ENCODE results near the gene RPL35.

The RPL35 gene

GRCh38 chr9:124868511-124869465 lies 7.0 kb upstream of the RPL35 start:
- TF ChIP-seq ZNF274 (IDR thresholded peaks at IDR 0.05; ENCODE audit: low read depth, low read length): no peak
- peak overlapping the region; percentile 95 for H3K4me3 ChIP-seq (ENCODE audit: low read length)

DNA sequence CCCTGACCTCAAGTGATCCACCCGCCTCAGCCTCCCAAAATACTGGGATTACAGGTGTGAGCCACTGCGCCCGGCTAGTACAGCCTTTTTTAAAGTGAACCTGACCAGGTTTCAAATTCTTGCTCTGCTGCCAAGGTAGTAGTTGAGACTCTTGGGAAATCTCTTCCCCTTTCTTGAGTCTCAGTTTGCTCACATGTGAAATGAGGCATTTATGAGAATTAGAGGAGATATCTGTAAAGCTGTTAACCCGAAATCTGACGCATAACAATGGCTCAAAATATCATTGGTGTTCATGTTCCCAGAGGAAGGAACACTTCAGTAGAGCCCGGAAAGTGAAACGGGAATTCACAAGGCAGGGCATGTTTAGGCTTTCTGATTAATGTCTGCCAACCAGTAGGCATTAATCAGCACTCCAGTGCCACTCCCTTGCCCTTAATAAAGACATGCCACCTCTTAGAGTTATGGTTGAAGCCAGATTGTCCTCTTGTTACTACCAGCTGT lies 1.7 kb upstream of the RPL35 start:
- TF ChIP-seq ZNF274 (IDR thresholded peaks at IDR 0.05; ENCODE audit: low read depth, low read length): no peak
- H3K4me3 ChIP-seq (ENCODE audit: low read length): no peak overlapping the region; the same call in 1 of the 2 replicates

- no peak for TF ChIP-seq ZNF274 (IDR thresholded peaks at IDR 0.05; ENCODE audit: low read depth, low read length)
Measured at GRCh38 chr9:124860582-124861341, 995 bp downstream of the RPL35 start.

DNA sequence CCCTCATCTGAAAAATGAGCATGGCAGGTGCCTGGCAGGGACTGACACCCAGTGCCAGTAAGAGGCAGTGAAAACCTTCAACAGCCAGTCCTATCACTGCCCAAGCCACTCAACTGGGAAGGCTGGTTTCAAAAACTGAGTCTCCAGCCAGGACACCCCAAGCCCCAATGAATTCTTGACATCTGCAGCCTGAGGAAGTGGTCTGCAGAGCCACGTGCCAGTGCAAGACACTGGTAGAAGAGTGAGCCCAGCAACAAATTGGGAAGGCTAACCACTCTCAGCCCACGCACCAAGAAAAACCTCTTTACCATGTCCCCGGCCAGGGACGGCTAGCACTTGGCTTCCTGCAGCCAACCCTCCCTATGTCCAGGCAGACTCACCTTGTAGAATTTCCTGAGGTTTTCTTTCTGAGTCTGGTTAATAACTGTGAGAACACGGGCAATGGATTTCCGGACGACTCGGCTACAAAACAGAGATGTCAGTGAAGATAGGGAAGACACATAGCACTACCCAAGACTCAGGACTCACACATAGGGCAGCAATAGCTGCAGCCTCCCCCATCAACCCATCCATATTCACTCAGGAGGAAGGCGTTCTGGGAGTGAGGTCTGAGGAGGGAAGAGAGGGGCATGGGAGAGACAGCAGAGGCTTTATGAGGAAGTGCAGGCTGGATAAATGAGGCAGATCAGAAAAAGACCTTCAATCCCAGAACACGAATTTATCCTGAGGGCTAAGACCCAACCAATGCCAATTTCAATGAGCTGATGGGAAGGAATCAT lies 1.8 kb downstream of the RPL35 start:
- no peak for TF ChIP-seq ZNF274 (IDR thresholded peaks at IDR 0.05; ENCODE audit: low read depth, low read length)
- H3K4me3 ChIP-seq (ENCODE audit: low read length): peak overlapping the region; percentile 90

More at GRCh38 chr9:124860582-124861341, 995 bp downstream of the RPL35 start:
- peak overlapping the region; percentile 90 for H3K4me3 ChIP-seq (ENCODE audit: low read length)

DNA sequence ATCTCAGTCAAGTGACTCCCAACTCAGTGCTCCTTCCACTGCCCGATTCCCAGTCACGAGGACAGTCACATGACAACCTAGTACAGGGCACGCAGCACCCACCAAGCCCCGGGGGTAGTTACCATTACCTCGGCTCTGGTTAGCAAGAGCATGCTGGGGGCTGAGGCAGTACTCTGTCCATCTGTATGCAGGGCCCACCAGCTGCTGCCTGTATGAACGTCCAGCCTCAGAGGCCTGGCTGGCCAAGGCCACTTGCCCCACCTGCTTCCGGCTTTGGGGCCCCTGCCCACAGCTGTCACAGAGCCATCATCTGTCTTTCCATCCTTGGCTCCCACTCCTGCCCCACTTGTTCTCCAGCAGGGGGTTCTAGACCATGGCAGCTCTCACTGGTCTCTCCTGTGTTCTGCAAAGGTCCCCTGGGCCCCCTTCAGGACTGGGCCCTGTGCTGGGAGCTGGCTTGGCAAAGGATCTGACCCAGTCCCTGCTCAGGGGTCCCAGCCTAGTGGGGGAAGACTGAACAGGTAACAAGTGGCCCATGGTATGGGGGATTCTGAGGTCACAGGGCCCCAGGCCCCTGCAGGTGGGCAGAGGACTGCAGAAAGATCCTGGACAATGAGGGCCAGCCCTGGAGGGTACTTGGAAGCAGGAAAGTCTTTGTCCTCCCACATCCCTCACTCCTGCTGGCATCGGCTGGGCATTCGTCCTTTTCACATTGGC lies 3.3 kb downstream of the RPL35 start:
- H3K4me3 ChIP-seq (ENCODE audit: low read length): no peak overlapping the region
- no peak for TF ChIP-seq ZNF274 (IDR thresholded peaks at IDR 0.05; ENCODE audit: low read depth, low read length)

DNA sequence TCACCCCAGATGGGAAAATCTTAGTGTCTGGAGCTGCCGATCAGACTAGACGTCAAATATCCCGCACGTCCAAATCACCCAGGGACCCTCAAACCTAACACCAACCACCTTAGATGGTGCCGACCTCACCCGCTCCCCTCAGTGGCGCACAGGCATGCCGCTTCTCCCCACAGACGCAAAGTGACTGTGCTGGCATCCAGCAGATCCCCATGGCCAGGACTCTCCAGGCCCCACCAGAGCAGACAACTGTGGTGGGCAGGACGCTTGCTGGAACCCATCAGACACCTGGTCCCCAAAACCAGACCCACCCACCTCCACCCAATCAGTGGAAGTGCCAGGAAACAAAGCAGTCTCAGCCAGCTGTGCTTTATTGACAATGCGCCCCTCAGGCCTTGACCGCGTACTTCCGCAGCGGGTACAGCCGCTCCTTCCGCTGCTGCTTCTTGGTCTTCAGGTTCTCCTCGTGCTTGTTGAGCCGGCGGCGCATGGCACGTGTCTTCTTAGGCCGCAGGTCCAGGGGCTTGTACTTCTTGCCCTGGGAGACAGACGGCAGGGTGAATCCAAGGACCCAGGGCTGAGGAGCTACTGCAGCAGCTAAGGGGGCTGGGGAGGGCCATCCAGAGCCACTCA lies 4.1 kb downstream of the RPL35 start:
- H3K4me3 ChIP-seq (ENCODE audit: low read length): no peak overlapping the region
- TF ChIP-seq ZNF274 (IDR thresholded peaks at IDR 0.05; ENCODE audit: low read depth, low read length): no peak

GRCh38 chr9:124855944-124856765 lies 5.6 kb downstream of the RPL35 start:
- TF ChIP-seq ZNF274 (IDR thresholded peaks at IDR 0.05; ENCODE audit: low read depth, low read length): no peak
- H3K4me3 ChIP-seq (ENCODE audit: low read length): no peak overlapping the region

- TF ChIP-seq ZNF274 (IDR thresholded peaks at IDR 0.05; ENCODE audit: low read depth, low read length): no peak
- H3K4me3 ChIP-seq (ENCODE audit: low read length): no peak overlapping the region
Measured at GRCh38 chr9:124855566-124855943, 6.2 kb downstream of the RPL35 start.

DNA sequence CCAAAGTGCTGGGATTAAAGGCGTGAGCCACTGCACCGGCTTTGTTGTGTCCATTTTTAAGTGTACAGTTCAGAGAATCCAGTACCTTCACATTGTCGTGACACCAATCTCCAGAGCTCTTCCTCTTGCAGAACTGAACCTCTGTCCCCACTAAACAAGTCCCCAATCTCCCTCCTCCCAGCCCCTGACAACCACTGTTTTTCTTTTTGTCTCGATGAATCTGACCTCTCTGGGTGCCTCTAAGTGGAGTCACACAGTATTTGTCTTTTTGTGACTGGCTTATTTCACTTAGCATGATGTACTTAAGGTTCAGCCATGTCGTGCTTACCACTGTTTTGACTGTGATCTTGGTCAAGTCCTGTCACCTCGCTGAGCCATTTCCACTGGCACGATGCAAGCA lies 6.9 kb downstream of the RPL35 start:
- no peak for TF ChIP-seq ZNF274 (IDR thresholded peaks at IDR 0.05; ENCODE audit: low read depth, low read length)
- no peak overlapping the region for H3K4me3 ChIP-seq (ENCODE audit: low read length)

DNA sequence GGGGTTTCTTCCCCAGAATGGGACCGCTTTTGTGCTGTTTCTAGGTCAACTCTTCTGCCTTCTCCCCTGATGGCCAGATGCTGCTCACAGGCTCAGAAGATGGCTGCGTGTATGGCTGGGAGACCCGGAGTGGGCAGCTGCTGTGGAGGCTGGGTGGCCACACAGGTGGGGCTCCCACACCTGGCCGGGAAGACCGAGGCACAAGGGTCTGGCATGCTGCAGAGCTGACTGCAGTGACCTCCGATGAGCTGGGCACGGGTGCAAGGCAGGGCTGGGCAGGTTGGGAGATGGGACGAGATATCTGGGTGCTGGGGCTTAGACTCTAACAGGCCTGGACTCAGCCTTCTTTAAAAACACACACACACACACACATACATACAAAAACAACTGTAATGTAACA lies 7.6 kb downstream of the RPL35 start:
- no peak for TF ChIP-seq ZNF274 (IDR thresholded peaks at IDR 0.05; ENCODE audit: low read depth, low read length)
- H3K4me3 ChIP-seq (ENCODE audit: low read length): no peak overlapping the region

DNA sequence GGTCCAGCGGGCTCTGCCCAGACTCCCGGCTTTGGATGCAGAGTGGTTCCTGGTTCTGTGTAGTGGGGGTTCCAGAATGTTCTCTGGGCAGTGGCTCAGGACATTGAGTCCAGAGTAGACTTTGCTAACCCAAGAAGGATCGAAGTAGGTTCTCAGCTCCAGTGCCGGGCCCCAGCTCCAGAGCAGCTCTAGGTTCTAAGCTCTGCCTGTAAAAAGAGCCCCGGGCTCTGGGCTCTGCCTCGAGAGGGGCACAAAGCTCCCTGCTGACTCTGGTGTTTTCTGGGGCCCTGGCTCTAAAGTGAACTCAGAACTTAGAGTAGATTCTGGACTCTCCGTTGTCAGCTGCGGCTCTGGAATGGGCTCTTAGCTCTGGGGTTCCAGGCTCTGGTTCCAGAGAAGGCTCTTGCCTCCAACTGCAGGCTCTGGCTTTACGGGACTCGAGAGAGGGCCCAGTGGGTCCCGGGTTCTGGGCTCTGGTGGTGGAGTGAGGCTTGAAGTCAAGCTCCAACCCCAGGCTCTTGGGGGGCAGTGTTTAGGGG lies 8.1 kb downstream of the RPL35 start:
- H3K4me3 ChIP-seq (ENCODE audit: low read length): peak overlapping the region; percentile 38; the same call in 1 of the 2 replicates
- TF ChIP-seq ZNF274 (IDR thresholded peaks at IDR 0.05; ENCODE audit: low read depth, low read length): no peak

Measured in GM08714 (cell line).